ENCODE results near the gene MSANTD2. TPM values are rescaled to one million over a fixed set of nuclear protein-coding genes. Genes with fewer than 3 reads are reported as not detected.
A peak's percentile ranks its signal among the peaks of the same experiment; 100 is the strongest.

Gene MSANTD2
- total RNA-seq, result 14.3 and 15.2 TPM in 2 replicates
- long read RNA-seq, partial matches to known transcripts, result 0 of 2 reads
- long read RNA-seq, other reads (novel, unspliced or antisense), result 2 of 2 reads

- no peaks in the 10 kb centered on the region for H3K9me3 Mint-ChIP-seq (ENCODE audit: unreplicated experiment)
- H3K27ac Mint-ChIP-seq (ENCODE audit: unreplicated experiment), result peak within 1 kb of the TSS; percentile 98
- peaks cover 27% of the 10 kb centered on the region for H3K4me1 Mint-ChIP-seq (ENCODE audit: unreplicated experiment)
- no peaks in the 10 kb centered on the region for H3K36me3 Mint-ChIP-seq (ENCODE audit: unreplicated experiment)
- peak within 1 kb of the TSS; percentile 91 for H3K4me3 Mint-ChIP-seq (ENCODE audit: unreplicated experiment)
- DNase-seq (ENCODE audit: extremely low spot score, unreplicated experiment), result peak; percentile 92
- no peaks in the 10 kb centered on the region for H3K27me3 Mint-ChIP-seq (ENCODE audit: unreplicated experiment)
- TF ChIP-seq, protein P1, sequence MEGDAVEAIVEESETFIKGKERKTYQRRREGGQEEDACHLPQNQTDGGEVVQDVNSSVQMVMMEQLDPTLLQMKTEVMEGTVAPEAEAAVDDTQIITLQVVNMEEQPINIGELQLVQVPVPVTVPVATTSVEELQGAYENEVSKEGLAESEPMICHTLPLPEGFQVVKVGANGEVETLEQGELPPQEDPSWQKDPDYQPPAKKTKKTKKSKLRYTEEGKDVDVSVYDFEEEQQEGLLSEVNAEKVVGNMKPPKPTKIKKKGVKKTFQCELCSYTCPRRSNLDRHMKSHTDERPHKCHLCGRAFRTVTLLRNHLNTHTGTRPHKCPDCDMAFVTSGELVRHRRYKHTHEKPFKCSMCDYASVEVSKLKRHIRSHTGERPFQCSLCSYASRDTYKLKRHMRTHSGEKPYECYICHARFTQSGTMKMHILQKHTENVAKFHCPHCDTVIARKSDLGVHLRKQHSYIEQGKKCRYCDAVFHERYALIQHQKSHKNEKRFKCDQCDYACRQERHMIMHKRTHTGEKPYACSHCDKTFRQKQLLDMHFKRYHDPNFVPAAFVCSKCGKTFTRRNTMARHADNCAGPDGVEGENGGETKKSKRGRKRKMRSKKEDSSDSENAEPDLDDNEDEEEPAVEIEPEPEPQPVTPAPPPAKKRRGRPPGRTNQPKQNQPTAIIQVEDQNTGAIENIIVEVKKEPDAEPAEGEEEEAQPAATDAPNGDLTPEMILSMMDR (IDR thresholded peaks at IDR 0.05), result no peak
Measured at GRCh38 chr11:124800226-124800929, at the start of gene MSANTD2. Gene MSANTD2 (minus strand): TSS chr11:124800406. CDS start chr11:124800380, 26 bp downstream.

- H3K9me3 Mint-ChIP-seq (ENCODE audit: unreplicated experiment), result no peaks in the 10 kb centered on the region
- no peak overlapping the region for H3K4me3 Mint-ChIP-seq (ENCODE audit: unreplicated experiment)
- H3K27ac Mint-ChIP-seq (ENCODE audit: unreplicated experiment), result no peak overlapping the region
- peaks cover 5% of the 10 kb centered on the region for H3K4me1 Mint-ChIP-seq (ENCODE audit: unreplicated experiment)
- DNase-seq (ENCODE audit: extremely low spot score, unreplicated experiment), result no peak
- TF ChIP-seq, protein P1 (IDR thresholded peaks at IDR 0.05), result no peak
- H3K27me3 Mint-ChIP-seq (ENCODE audit: unreplicated experiment), result peaks cover 99% of the 10 kb centered on the region
- H3K36me3 Mint-ChIP-seq (ENCODE audit: unreplicated experiment), result no peaks in the 10 kb centered on the region
Measured at GRCh38 chr11:124846070-124846673, 46.0 kb upstream of the MSANTD2 start.

GRCh38 chr11:124844664-124845079 lies 44.5 kb upstream of the MSANTD2 start:
- Mint-ChIP-seq H3K9me3 (ENCODE audit: unreplicated experiment) (no peaks in the 10 kb centered on the region), H3K36me3 (ENCODE audit: unreplicated experiment) (no peaks in the 10 kb centered on the region), H3K4me3 (ENCODE audit: unreplicated experiment) (no peak overlapping the region), H3K4me1 (ENCODE audit: unreplicated experiment) (peaks cover 8% of the 10 kb centered on the region), H3K27me3 (ENCODE audit: unreplicated experiment) (peaks cover 100% of the 10 kb centered on the region), H3K27ac (ENCODE audit: unreplicated experiment) (no peak overlapping the region)
- no peak for DNase-seq (ENCODE audit: extremely low spot score, unreplicated experiment)
- TF ChIP-seq, protein P1 (IDR thresholded peaks at IDR 0.05), result no peak

GRCh38 chr11:124843616-124843910 lies 43.4 kb upstream of the MSANTD2 start:
- Mint-ChIP-seq H3K9me3 (ENCODE audit: unreplicated experiment) (no peaks in the 10 kb centered on the region), H3K4me1 (ENCODE audit: unreplicated experiment) (peaks cover 10% of the 10 kb centered on the region), H3K27me3 (ENCODE audit: unreplicated experiment) (peaks cover 95% of the 10 kb centered on the region), H3K36me3 (ENCODE audit: unreplicated experiment) (no peaks in the 10 kb centered on the region), H3K4me3 (ENCODE audit: unreplicated experiment) (no peak overlapping the region), H3K27ac (ENCODE audit: unreplicated experiment) (no peak overlapping the region)
- DNase-seq (ENCODE audit: extremely low spot score, unreplicated experiment), result no peak
- TF ChIP-seq, protein P1 (IDR thresholded peaks at IDR 0.05), result no peak

DNA sequence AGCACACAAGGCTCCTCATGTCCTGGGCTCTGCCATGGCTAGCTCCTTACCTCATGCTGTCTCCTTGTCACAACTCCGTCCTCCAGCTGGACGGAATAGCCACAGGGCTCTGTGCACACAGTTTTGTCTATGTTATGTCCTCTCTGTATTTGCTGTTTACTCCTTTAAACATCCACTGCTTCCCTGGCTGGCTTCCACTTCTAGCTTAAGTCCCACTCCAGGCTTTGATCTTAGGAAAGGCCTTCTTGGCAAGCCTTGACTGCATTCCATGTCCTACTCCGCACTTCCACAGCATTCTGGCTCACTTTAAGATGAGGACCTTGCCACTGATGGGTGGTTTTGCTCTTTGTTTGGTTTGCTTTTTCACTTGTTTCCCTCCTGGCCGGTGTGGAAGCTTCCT lies 42.1 kb upstream of the MSANTD2 start:
- Mint-ChIP-seq H3K27ac (ENCODE audit: unreplicated experiment) (no peak overlapping the region), H3K36me3 (ENCODE audit: unreplicated experiment) (no peaks in the 10 kb centered on the region), H3K27me3 (ENCODE audit: unreplicated experiment) (peaks cover 89% of the 10 kb centered on the region), H3K4me1 (ENCODE audit: unreplicated experiment) (peaks cover 12% of the 10 kb centered on the region), H3K9me3 (ENCODE audit: unreplicated experiment) (no peaks in the 10 kb centered on the region), H3K4me3 (ENCODE audit: unreplicated experiment) (peak overlapping the region; percentile 9)
- DNase-seq (ENCODE audit: extremely low spot score, unreplicated experiment), result no peak
- TF ChIP-seq, protein P1 (IDR thresholded peaks at IDR 0.05), result no peak
